UCSD-AML1 (cell line): Measurements from ENCODE around the gene DST.
"Not testable (repeated sequence)": the region's sequence is repeated elsewhere in the genome, so short reads cannot be mapped to it uniquely, and the experiment has no call there.

Experiments
- DNase-seq: peaks from one replicate; lab custom pipeline; 2025; ENCODE audit not compliant: unreplicated experiment; lab: John Stamatoyannopoulos, UW

DST gene

DNA sequence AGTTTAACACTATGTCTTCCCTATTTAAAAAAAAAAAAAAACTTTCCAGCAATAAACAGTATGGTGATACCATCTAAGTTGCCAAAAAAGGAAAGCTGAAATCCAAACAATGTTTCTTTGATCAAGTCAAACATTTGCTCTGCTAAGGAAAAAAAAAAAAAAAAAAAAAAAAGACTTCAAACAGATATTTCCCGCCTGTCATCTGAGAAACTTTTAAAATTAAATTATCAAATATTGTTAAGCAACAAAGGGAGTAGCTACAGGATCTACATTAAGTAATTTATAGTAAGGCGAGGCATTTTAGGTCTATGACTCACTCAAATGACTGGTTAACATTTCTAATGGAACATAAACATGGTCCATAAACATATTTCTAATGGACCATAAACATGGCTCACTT is 121.2 kb downstream of the DST start:
- DNase-seq, result no peak

DNA sequence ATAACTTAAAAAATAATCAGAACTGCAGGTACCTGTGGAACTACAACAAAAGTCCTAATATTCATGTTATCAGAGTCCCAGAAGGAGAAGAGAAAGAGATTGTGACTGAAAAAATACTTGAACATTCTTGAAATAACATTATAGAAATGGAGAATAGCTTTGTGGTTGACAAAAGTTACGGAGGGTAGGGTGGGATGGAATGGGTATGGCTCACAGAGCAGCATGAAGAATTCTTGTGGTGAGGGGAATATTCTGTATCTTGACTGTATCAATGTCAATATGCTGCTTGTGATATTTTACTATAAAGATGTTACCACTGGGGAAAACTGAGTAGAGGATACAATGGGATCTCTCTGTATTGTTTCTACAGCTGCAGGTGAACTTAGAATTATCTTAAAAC is 122.5 kb downstream of the DST start:
- no peak for DNase-seq

DNA sequence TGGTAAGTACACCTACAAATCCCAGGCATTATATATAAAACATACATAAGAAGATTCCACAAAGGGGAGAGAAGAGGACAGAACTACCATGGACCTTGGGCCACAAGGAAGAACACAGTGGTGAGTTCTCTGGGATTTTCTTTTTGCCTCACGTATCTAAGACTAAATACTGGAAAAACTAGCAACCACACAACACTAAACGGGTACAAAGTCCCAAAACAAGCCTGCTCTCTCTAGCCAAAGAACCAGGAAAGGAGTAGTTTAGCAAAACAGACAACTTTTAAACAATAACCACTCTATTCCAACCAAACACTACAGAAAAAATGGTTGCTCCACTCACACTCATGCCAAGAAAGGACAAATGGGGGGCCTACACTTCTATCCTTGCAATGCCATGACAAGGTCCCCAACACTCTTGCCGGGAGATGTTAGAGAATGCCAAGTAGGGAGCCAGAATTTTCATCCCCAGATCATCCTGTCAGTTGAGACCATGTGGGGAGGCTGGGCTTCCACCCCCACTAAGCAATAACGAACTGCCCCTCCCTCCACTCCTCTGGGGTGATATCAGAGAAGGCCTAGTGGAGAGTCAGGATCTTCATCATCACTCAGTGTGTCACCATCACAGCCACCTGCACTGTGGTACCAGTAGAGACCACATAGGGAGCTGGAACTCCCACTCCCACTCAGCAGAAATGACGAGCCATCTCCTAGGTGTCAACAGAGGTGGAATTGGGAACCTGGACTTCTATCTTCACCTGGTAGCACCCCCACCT is 123.5 kb downstream of the DST start:
- no peak for DNase-seq

DNA sequence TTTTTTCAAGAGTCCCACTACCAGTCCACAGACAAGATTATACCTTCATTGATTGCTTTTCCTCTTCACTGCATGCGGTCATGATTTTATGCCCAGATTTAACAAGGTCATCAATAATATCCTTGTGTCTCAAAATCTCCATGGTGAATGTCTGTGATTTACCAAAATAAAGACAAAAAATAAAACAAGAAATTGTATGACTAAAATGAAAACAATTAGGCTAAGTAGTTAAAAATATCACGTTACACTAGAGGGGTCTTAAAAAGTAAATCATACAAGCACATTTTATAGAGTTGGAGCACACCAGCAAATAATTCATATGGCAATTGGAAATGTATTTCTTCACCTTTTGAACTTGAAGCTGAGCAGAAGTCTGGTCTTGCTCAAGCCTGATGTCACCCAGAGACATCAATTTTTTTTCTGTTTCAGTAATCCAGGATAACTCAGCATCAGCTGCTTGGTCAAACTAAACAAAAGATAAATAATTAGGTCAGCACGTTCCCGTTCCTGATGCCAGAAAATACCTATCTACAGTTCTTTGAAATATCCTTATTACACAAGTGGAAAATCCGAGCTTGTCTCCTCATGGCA is 125.4 kb downstream of the DST start:
- DNase-seq, result no peak

DNA sequence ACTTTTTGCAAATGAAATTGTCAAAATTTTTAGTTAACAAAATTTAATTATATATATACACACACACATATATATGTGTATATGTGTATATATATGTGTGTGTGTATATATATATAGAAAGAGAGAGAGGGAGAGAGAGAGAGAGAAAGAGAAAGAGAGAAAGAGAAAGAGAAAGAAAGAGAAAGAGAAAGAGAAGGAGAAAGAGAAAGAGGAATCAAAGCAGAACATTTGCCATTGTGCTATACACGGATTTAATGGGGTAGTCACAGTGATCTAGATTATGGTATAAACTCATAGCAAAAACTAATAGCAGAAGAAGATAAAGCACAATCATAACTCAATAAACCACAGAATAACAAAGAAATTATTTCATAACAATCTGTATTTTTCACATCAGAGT is 126.7 kb downstream of the DST start:
- no peak for DNase-seq

DNA sequence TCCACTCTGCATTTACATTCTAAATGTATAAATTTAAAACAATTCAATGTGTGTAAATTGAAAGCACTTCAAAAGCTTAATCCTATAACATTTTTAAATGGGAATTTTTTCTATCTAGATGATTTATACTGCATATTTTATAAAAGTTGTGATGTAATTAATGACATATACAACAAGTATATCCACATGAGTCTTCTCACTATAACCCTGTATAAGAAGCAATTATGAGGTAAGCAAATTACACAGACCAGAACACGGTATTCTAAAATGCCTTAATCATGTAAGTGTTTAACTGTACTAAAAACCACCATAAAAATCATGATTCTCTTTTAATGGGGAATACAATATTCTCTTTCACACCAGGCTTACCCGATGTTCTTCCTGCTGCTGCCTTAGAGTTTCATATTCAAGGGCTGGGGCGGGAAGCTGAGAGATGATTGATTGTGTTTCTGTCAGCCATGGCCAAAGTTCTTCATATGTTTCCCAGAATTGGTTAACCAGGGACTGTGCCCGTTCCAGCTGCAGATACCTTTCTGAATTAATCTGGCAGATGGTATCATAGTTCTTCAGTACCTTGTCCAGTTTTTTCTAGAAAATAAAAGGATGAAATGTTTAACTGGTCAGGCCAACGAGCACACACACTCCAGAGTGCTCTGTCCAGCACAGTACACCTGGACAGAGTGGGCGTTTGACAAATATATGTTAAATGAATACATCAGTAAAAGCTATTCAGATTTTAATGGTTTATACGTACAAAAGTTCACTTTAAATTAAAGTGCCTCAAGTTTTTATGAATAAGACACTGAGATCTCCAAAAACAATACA is 127.4 kb downstream of the DST start:
- DNase-seq, result no peak

DNA sequence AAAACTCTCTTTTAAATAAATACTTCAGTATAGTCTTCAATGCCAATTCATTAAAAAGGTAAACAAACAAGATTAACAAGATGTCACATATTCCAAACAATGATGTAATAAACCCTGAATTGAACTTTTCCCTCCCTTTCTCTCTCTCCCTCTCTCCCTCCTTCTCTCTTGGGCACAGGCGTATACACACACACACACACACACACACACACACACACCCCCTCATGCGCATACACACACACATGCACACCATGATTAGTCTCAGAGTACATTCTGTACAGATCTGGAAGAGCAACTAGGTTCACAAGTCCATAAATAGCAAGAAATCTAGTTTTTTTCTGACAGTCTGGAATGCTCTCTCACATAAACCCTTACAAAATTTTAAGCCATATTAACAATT is 128.3 kb downstream of the DST start:
- DNase-seq, result no peak

DNA sequence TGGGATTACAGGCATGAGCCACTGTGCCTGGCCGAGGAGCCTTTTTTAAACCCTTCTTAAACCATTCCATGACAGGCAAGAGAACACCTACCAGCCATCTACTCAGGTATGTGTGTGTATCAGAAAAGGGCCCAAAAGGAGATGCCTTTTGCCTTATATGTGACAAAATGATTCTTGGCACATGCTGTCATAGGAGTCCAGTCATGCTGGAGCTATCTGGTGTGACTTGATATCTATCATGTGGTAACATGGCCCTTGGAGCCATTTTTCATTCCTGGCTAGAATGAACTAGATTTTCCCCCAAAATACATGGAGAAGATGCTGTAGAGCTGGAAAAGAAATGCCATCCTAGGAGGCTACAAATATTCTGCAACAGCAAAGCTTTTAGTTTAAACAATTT is 129.1 kb downstream of the DST start:
- no peak for DNase-seq

DNA sequence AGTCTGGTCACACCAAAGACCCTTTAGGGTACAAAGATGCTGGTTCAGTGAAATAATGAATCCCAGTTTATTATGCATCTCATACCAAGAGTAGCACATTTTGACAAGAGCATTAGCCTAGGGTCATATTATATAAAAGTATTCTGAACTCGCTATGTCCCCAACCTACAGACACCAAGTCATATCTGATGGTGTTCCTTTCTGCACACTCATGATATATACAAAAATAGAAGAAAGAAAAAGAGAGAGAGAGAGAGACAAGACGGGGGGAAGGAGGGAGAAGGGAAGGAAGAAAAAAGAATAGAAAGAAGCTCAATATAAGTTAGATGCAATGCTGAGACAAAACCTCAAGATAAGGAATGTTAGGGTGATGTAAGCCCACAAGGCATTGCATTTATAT is 131.1 kb downstream of the DST start:
- DNase-seq, result no peak

DNA sequence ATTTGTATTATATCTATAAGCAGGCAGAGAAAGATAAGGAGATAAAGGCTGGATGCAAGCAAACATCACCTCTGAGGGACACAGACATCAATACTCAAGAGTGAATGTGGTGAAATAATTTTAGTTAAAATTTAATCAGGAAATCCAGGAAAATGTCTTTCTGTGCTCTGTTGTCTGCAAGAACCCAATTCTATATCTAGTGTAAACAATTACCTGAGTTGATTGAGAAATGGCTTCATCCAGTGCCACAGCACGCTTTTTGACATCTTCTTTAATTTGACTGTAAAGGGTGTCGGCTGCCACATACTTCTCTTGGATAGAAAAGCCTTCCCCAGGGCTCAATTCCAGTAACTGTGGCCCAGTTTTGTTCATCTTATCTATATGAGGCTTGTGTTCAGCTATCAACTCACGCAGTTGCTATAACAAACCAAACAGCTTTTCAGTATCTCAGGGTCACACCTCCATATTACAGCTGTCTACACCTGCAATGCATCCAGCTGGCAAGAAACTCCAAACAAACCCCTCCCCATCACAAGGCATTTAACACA is 131.6 kb downstream of the DST start:
- no peak for DNase-seq

DNA sequence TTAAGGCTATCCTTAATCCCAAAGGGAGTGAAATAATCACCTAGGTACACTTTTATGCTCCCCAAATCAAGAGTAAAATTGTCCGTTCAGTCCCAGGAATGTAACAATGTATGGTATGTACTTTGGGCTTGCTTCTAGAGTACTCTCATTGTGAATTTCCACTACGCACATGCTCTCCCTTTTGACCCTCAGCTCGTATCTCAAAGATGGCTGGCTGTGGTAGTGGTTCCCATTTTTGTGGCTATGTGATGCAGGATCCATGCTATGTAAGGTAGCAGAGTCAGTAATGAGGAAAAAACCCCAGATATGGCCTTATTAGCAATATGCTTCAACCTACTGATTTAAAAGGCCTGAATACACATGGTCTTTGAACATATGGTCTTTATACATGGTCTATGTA is 133.7 kb downstream of the DST start:
- no peak for DNase-seq

DNA sequence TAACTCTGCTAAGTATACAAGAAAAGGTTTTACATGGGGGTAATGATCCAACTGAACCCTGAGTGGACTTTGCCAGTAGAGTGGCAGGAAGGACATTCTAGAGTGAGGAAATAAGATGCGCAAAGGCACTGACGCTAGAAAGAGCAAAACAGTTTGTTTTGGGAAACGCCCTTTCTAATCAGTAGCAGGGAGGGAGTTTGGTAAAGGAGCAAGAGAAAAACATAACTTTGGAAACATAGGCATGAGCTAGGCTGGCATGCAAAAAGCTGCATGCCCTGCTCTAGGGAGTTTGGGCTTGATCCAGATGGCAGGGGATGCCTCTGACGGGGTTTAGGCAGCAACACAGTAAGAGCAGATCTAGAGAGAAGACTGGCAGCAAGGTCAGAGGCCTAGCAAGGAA is 135.2 kb downstream of the DST start:
- DNase-seq, result no peak

DNA sequence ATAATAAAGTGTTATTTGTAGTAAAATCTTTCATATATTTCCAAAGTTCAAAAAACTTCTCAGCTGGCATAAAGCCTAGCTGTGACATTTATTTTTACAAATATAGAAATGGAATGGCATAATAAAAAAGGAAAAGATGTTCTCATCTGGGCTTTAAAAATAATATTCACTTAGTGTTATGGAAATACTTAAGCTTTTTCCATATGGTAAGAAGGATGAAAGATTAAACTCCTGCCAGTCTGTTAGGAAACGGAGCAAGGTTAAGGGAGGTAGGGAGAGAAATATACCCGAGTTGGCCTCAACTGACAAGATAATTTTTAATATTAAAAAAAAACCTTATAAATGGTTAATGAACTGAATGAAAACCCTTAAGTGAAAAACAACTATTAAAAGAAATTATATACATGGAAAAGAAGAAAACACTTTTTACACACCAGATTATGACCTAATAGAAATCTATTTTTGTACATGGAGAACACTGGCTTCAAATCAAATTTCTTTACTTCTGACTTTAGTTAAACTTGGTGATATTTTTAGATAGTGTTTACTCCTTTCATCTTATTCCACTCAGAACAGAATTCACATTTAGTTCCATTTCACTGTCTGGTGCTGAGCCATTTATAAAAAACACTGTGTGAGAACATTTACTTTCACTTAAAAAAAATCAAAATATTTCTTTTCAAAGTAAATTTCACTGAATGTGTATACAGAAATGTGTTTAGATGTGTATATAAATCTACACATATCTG is 137.0 kb downstream of the DST start:
- DNase-seq, result no peak

DNA sequence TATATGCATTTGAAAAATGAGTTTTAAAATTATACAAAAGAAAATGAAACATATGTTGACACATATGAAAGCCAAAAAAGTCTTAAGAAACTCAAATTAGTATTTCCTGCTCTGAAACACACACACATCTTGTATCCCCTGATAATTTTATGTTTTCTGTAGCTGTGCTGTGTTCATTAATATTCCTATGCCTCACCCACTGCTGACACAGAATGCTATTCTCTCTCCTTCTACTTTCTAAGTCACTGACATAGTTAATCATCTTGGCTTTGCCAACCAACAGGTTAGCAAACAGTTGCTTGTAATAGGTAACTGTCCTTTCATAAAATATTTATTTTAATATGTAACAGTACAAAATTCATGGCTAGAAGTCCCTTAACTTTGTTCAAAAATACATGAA is 140.7 kb downstream of the DST start:
- no peak for DNase-seq

DNA sequence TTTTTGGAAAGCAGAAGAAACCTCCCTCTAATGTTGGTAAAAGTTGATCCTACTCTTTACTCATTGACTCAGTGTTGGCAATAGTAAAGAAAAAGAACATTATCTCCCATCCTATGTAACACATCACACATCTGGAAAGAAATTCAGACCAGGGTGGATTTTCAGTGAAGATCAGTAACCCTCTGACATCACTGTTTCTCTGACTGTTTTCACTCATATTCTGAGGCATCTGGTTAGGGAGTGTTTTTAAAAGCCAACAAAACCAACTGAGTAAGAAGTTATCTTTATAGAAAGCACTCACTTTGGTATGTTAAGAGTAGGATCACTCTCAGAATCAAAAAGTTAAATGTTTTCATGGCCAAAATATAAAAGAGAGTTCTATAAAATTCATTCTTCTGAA is 143.6 kb downstream of the DST start:
- DNase-seq, result no peak

DNA sequence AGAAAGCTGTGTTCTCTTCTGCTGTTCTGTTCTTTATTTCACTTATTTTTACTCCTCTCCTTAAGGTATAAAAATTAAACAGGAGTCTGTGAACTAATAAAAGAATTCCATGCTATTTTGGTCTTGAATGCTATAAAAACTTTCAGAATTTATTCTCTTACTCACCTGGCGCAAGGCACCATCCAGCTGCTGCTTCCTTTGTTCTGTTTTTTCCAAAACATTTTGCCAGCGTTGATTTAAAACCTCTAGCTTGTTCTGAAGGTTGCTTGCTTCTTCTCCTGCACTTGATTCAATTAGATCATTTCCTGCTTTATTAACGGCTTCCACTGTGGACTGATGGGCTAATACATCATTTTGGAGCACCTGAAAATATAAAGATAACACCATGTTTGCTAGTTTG is 145.0 kb downstream of the DST start:
- DNase-seq, result no peak

DNA sequence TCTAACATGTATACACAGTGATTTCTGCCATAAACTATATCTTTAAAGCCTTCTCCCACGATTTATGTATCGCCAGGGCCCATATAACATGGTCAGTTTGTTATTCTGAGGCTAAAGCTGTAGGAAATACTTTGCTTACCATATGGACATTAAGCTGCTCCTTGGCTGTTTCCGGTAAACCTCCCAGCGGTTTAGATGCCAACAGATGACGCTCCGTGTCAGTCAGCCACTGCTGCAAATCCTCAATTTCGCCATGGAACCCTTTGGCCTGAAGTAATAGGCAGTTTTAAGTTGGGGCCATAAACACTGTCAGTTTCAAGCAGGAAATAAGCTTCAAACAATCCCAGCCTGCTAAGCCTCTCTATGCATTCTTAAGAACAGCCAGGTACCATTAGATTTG is 145.4 kb downstream of the DST start:
- DNase-seq, result no peak

DNA sequence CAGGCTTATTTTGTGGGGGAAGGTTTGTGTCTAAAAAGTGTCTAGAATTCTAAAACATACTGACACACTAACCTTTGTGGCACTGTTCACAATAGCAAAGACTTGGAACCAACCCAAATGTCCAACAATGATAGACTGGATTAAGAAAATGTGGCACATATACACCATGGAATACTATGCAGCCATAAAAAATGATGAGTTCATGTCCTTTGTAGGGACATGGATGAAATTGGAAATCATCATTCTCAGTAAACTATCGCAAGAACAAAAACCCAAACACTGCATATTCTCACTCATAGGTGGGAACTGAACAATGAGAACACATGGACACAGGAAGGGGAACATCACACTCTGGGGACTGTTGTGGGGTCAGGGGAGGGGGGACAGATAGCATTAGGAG is 146.0 kb downstream of the DST start:
- not testable (repeated sequence) for DNase-seq

DNA sequence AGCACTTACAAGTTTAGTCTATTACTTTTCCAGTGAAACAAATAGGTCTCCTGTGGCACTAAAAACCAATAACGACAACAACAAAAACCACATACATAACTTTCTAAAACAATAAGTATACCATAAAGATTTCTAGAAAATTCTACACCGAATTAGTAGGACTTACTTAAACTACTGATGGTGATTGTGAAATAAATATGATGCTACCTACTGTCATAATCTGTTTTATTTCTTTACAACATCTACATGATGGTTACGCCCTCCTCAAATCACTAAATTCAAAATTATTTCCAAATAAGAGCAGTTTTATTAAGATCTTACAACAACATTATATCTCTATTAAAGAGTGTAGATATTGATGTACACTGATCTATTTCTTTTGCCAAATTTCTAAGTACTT is 147.0 kb downstream of the DST start:
- no peak for DNase-seq

DNA sequence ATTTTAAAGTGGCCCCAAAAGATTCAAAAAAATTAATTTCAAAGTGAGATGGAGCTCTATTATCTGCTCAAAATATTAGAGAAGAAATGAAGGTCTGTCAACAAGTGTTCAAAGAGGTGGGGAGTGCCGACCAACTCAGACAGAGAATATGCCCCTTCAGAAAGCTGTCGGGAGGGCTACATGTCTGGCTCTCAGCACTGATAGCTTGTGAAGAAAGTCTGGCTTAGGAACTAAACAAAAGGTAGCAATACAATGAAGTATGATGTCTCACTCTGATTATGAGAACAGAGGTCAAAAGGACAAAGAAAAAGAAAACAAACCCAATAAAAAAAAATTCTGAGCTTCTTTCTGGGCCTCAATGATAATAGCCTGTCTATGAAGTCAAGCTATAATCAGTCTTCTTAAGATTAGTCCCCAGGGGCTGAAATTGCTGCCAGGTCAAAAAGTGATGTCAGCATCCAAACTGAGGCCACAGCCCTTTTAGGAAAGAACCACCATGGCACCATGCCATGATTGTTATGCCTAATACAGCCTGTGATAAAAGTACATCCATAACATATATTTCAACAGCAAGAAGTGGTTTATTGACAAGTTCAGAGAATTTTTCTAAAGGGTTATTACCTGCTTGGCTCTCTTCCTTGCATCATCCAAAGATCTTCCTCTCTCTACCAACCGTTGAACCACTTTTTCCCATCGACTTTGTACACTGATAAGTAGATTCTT is 150.9 kb downstream of the DST start:
- DNase-seq, result no peak

DNA sequence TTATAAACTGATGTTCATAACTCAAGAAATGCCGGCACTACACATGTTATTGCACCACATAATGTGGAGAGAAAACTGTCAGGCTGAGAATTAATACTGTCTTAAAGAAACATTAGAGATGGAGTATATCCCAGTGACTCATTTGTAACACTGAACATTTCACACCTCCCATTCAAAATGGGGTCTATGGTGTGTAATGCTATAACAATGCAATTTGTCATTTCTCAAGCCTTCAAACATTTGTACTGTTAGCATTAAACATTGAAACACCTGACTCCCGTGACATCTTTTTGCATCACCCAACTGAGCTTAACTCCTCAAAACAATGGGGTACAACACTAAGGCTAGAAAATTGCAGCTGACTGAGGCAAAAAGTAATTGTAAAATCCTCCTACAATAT is 151.7 kb downstream of the DST start:
- DNase-seq, result no peak
